ENCODE results near the gene ZSWIM7.
"Not testable (repeated sequence)": the region's sequence is repeated elsewhere in the genome, so short reads cannot be mapped to it uniquely, and the experiment has no call there.

ZSWIM7 gene

GRCh38 chr17:15998031-15998562 lies 1.4 kb downstream of the ZSWIM7 start:
- DNase-seq, result no peak

GRCh38 chr17:15996322-15996721 lies 3.2 kb downstream of the ZSWIM7 start:
- DNase-seq, result no peak

- peak; percentile 62 for DNase-seq
Observed at GRCh38 chr17:15981646-15982580, 17.6 kb downstream of the ZSWIM7 start.

GRCh38 chr17:15981208-15981607 lies 18.3 kb downstream of the ZSWIM7 start:
- peak; percentile 48 for DNase-seq

- DNase-seq, result not testable (repeated sequence)
Observed at GRCh38 chr17:15979013-15979412, 20.5 kb downstream of the ZSWIM7 start.

GRCh38 chr17:15978606-15979005 lies 20.9 kb downstream of the ZSWIM7 start:
- DNase-seq, result peak; percentile 33

- DNase-seq, result no peak
Observed at GRCh38 chr17:15977894-15978293, 21.6 kb downstream of the ZSWIM7 start.

GRCh38 chr17:15973834-15974233 lies 25.7 kb downstream of the ZSWIM7 start:
- DNase-seq, result no peak

- no peak for DNase-seq
Observed at GRCh38 chr17:15973016-15973415, 26.5 kb downstream of the ZSWIM7 start.

- peak; percentile 28 for DNase-seq
Observed at GRCh38 chr17:15972497-15972951, 27.0 kb downstream of the ZSWIM7 start.

GRCh38 chr17:15971882-15972281 lies 27.6 kb downstream of the ZSWIM7 start:
- no peak for DNase-seq

- no peak for DNase-seq
Observed at GRCh38 chr17:15971098-15971678, 28.3 kb downstream of the ZSWIM7 start.

GRCh38 chr17:15970500-15970899 lies 29.0 kb downstream of the ZSWIM7 start:
- peak; percentile 56 for DNase-seq

GRCh38 chr17:15969463-15969862 lies 30.0 kb downstream of the ZSWIM7 start:
- no peak for DNase-seq

- no peak for DNase-seq
Observed at GRCh38 chr17:15967706-15968399, 31.7 kb downstream of the ZSWIM7 start.

- peak; percentile 64 for DNase-seq
Observed at GRCh38 chr17:15966879-15967248, 32.6 kb downstream of the ZSWIM7 start.

- DNase-seq, result peak; percentile 23
Observed at GRCh38 chr17:15966183-15966878, 33.2 kb downstream of the ZSWIM7 start.

GRCh38 chr17:15965528-15965927 lies 34.0 kb downstream of the ZSWIM7 start:
- peak; percentile 16 for DNase-seq

GRCh38 chr17:15963670-15964110 lies 35.8 kb downstream of the ZSWIM7 start:
- peak; percentile 53 for DNase-seq

- no peak for DNase-seq
Observed at GRCh38 chr17:15958484-15958854, 41.0 kb downstream of the ZSWIM7 start.

GRCh38 chr17:15957608-15958307 lies 41.7 kb downstream of the ZSWIM7 start:
- no peak for DNase-seq

GRCh38 chr17:15957206-15957605 lies 42.3 kb downstream of the ZSWIM7 start:
- DNase-seq, result peak; percentile 88
